ENCODE results near the gene COL20A1. TPM values are rescaled to one million over a fixed set of nuclear protein-coding genes. Genes with fewer than 3 reads are reported as not detected.

Gene COL20A1
- total RNA-seq, 3 donors from 2014 or later, result not detected

DNA sequence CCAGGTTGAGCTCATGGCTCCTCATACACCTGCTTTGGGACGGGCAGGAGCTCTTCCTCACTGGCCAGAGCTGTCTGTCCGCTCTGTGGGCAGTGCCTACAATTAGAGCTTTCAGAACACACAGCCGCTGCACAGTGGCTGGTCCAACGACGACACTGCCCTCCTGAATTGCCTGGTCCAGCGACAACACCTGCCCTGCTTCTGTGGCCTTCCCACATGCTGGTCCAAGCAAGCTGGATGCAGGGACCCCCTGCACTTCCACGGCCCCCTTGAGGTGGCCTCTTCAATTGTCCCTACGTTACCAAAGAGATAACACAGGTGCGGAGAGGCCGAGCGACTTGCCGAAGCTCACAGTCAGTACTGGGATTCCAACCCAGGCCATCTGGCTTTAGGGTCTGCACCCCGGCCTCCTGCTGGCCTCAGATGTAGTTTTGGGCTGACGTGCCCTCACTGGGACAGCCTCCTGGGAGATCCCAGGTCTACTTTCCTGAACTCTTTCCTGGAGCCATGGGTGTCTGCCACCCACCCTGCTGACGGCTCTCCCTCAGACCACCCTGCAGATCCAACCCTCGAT, 69.5 kb downstream of the COL20A1 start:
- ATAC-seq (no peak), DNase-seq (no peak)
- no peaks in the 10 kb centered on the region for H3K4me1 ChIP-seq (ENCODE audit: low read depth)
- no peaks in the 10 kb centered on the region for H3K36me3 ChIP-seq (ENCODE audit: low read depth)
- TF ChIP-seq, protein P1, sequence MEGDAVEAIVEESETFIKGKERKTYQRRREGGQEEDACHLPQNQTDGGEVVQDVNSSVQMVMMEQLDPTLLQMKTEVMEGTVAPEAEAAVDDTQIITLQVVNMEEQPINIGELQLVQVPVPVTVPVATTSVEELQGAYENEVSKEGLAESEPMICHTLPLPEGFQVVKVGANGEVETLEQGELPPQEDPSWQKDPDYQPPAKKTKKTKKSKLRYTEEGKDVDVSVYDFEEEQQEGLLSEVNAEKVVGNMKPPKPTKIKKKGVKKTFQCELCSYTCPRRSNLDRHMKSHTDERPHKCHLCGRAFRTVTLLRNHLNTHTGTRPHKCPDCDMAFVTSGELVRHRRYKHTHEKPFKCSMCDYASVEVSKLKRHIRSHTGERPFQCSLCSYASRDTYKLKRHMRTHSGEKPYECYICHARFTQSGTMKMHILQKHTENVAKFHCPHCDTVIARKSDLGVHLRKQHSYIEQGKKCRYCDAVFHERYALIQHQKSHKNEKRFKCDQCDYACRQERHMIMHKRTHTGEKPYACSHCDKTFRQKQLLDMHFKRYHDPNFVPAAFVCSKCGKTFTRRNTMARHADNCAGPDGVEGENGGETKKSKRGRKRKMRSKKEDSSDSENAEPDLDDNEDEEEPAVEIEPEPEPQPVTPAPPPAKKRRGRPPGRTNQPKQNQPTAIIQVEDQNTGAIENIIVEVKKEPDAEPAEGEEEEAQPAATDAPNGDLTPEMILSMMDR (IDR thresholded peaks at IDR 0.05), result no peak
- H3K9me3 ChIP-seq, result no peaks in the 10 kb centered on the region
- no peak overlapping the region for H3K4me3 ChIP-seq
- intact Hi-C loops (cut with DNase I, micrococcal nuclease), result no loop called here

DNA sequence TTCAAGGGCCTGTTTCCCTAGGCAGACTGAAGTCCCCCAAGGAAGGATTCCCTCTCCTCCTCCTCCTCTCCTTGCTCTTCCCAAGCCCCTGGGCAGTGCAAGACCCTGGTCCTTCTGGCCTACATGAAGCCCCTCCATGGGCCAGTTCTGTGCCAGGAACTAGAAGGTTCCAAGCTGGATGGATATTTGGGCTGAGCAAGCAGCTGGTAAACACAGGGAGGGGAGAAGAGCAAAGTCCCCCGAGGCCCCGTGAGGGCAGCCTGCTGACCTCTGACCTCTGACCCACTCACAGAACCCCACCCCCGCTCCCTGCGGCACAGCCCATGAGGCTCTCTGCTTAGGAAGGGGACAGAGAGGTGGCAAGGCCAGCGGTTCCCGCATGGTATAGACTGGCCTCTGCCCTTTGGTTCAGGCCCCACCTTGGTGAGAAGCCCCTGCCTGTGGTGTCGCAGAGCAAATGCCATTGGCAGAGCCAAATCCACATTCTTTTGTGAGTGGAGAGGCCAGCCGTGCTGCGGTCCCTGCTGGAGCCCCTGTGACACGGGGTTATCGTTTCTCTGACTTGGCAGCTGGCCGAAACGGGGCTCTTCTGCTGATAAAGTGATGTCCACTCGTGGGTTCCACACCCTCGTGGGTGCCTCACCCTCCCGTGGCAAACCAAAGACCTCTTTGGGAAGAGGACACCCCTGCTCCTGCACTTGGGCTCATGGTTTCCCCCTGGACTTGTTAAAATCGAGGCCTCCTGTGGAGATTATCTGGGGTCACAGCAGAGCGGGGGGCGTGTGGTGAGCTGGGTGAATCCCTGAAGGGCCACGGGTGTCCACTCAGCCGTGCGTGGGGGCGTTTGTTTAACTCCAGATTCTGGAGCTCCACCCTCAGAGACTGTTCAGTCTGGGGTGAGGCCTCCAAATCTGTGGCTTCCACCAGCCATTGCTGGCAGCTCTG, 70.3 kb downstream of the COL20A1 start:
- no peak overlapping the region for H3K4me3 ChIP-seq
- H3K4me1 ChIP-seq (ENCODE audit: low read depth), result no peaks in the 10 kb centered on the region
- H3K9me3 ChIP-seq, result no peaks in the 10 kb centered on the region
- intact Hi-C loops (cut with DNase I, micrococcal nuclease), result no loop called here
- ATAC-seq (no peak), DNase-seq (no peak)
- no peaks in the 10 kb centered on the region for H3K36me3 ChIP-seq (ENCODE audit: low read depth)
- TF ChIP-seq, protein P1 (IDR thresholded peaks at IDR 0.05), result no peak

DNA sequence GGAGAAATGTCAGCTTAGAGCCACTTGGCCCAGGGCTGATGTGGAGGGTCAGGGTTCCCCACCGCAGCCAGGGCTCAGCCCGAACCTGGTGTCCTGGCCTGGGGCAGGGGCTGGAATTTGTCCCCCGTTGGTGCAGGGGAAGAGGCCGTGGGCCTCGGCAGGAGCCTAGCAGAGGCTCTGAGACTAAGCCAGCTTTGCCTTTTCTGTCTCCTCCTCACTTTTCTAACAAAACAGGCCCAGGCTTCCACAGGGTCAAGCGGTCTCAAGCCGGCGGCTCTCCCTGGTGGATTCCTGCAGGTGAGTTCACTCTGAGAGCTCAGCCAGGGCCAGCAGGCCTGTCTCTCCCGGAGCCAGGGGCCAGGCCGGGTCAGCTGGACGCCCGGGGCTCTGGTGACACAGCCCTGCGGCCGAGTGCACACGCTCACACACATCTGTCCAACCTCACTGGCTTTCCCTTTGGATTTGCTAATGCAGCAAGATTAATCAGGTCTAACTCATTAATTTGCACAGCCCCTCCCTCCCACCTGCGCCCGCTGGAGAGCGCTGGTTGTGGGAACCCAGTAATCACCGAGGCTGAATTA, 71.1 kb downstream of the COL20A1 start:
- no peak for DNase-seq
- TF ChIP-seq, protein P1 (IDR thresholded peaks at IDR 0.05), result no peak

DNA sequence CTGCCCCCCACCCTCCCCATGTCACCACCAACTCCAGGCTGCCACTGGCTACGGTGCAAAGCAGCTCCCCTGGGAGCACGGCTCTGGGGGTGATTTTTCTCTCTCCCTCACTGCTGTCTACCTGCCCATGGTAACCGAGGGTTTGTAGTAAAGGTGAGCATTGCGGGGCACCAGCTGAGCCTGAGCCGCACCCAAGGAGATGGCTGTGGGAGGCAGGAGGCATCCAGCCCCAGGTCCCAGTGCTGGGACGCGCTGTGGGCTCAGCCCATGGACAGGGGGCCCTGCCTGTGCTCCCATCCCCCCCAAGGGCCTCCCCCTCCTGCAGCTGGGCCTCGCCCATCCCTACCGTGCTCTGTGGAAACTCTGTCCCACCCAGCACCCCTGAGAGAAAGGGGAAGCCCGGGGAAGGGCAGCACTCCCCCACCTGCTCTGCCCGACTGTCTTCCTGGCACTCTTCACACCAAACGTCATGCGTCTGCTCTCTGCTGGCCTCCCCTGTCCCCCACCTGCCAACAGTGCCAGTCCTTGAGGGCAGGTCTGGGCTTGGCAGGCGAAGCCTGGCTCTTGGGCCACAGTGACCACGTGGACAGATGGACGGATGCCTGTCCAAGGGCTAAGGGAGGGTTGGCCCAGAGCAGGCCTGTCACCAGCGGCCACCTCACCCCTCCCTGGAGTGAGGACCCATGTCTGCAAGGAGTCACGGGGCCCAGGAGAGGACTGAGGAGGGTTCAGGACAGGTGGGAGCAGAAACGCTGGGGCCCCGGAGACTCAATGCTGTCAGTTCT, 72.0 kb downstream of the COL20A1 start:
- Histone ChIP-seq H3K9me3 (no peaks in the 10 kb centered on the region), H3K4me3 (no peak overlapping the region), H3K4me1 (ENCODE audit: low read depth) (no peaks in the 10 kb centered on the region), H3K36me3 (ENCODE audit: low read depth) (no peaks in the 10 kb centered on the region)
- intact Hi-C loops (cut with DNase I, micrococcal nuclease), result no loop called here
- DNase-seq (no peak), ATAC-seq (no peak)
- TF ChIP-seq, protein P1 (IDR thresholded peaks at IDR 0.05), result no peak

More for the DNA sequence above, 71.1 kb downstream of the COL20A1 start:
- H3K9me3 ChIP-seq, result no peaks in the 10 kb centered on the region
- intact Hi-C loops (cut with DNase I, micrococcal nuclease), result no loop called here
- ATAC-seq, result no peak
- no peaks in the 10 kb centered on the region for H3K36me3 ChIP-seq (ENCODE audit: low read depth)
- no peak overlapping the region for H3K4me3 ChIP-seq
- H3K4me1 ChIP-seq (ENCODE audit: low read depth), result no peaks in the 10 kb centered on the region

DNA sequence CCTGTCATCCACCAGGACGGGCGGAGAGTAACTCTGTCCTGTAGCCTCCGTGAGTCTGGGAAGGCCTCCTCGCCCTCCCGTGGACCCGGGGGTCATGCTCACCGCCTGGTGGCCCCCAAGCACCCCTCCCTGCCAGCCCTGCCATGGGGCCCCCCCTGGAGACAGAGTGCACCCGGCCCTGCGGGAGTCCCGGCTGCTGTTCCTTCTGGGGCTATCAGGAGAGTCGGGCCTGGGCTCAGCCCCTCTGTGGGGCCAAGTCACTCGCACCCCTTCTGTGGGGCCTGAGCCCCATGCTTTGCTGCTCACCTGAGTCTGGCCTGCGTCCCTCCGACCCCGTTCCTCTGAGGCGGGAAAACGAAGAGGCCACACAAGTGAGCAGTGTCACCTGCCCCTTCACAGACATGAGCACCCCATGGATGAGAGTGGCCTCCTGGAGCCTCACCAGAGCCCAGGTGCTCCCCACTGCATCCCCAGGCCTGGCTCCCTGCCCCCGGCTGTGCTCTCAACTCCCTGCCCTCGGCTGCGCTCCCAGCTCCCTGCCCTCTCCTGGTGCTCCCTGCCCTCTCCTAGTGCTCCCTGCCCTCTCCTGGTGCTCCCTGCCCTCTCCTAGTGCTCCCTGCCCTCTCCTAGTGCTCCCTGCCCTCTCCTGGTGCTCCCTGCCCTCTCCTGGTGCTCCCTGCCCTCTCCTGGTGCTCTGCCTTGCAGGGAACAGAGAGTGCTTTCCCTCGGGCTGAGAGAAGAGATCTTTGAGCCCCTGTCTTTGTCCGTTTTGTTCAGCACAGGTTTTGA, 72.8 kb downstream of the COL20A1 start:
- Histone ChIP-seq H3K36me3 (ENCODE audit: low read depth) (no peaks in the 10 kb centered on the region), H3K4me1 (ENCODE audit: low read depth) (no peaks in the 10 kb centered on the region), H3K9me3 (no peaks in the 10 kb centered on the region), H3K4me3 (no peak overlapping the region)
- TF ChIP-seq, protein P1 (IDR thresholded peaks at IDR 0.05), result no peak
- intact Hi-C loops (cut with DNase I, micrococcal nuclease), result no loop called here
- DNase-seq (no peak), ATAC-seq (no peak)
